Heart right ventricle (tissue), 16 donors: Measurements from ENCODE around the gene KLHL35. TPM values are rescaled to one million over a fixed set of nuclear protein-coding genes. Genes with fewer than 3 reads are reported as not detected.

Source experiments
- ATAC-seq, 8 donors: fragments of 200-7000 bp; cut with Tn5 transposase; one replicate each; pipeline ENCODE4 v1.9.1; 2020; ENCODE audit warnings: mild to moderate bottlenecking in 8 of 8, moderate library complexity in 8 of 8, moderate number of reproducible peaks in 1 of 8
- DNase-seq, 2 donors: peaks; one replicate each; pipeline ENCODE4 v3.0.0-alpha.2; 2020
- H3K27ac ChIP-seq, 10 donors: fragments of 200-600 bp; sonication (generic) in 2 of 10; one replicate each; pipeline versions ENCODE4 v1.5.0 to v1.8.0; 2020 to 2022; ENCODE audit warnings: mild to moderate bottlenecking in 3 of 10
- H3K27me3 ChIP-seq, 7 donors: fragments of 200-600 bp; one replicate each; pipeline ENCODE4 v1.8.0; 2021 to 2022; ENCODE audit warnings: mild to moderate bottlenecking in 2 of 7
- H3K36me3 ChIP-seq, 9 donors: fragments of 200-600 bp; sonication (generic) in 1 of 9; one replicate each; pipeline versions ENCODE4 v1.5.0 to v1.8.0; 2020 to 2022; ENCODE audit warnings: mild to moderate bottlenecking in 2 of 9
- H3K4me1 ChIP-seq, 9 donors: fragments of 200-600 bp; sonication (generic) in 1 of 9; one replicate each; pipeline versions ENCODE4 v1.5.0 to v1.8.0; 2020 to 2022; ENCODE audit warnings: mild to moderate bottlenecking in 4 of 9
- H3K4me3 ChIP-seq, 10 donors: fragments of 200-600 bp; sonication (generic) in 2 of 10; one replicate each; pipeline versions ENCODE4 v1.5.0 to v1.8.0; 2020 to 2022; ENCODE audit warnings: mild to moderate bottlenecking in 7 of 10, moderate library complexity in 2 of 10
- H3K9me3 ChIP-seq, 11 donors: fragments of 200-600 bp in 10 of 11; sonication (generic) in 2 of 11; one replicate each; pipeline versions ENCODE4 v1.5.0 to v1.8.0; 2013 to 2022; ENCODE audit warnings: mild to moderate bottlenecking in 2 of 11, control low read depth in 1 of 11, moderate library complexity in 1 of 11
- WGBS, 2 donors: extraction: QIAGEN DNeasy Blood & Tissue Kit; methylation state at CpG; one replicate each; pipeline ENCODE4 v1.1.7; 2013; ENCODE audit warnings: inconsistent platforms in 1 of 2; 5-methylcytosine and 5-hydroxymethylcytosine counted together
- intact Hi-C, 10 donors: fragments of 100-400 bp; cut with DNase I; formaldehyde crosslinking; loops; one replicate each; pipeline versions ENCODE4 v1.11.1 to v1.14.2; 2022
- polyA plus RNA-seq, 2 donors: library from polyadenylated mRNA; stranded (reverse); fragments of 200-250 nt; gene quantifications; one replicate each; pipeline ENCODE4 v1.2.3, GENCODE V29; 2013
- total RNA-seq, 10 donors: library from RNA; stranded (reverse); fragmentation: NEBNext Ultra II Directional in 3 of 10; extraction: Animal tissue kit (Norgen Biotek cat#: 25700) in 3 of 10; gene quantifications; one replicate each; pipeline versions ENCODE4 v1.2.1 to v1.2.4, GENCODE V29; 2021 to 2023
- TF ChIP-seq, protein P1 (sequence below), 9 donors: fragments of 200-600 bp; sonication (generic) in 2 of 9; IDR thresholded peaks; one replicate each; pipeline versions ENCODE4 v1.5.0 to v1.8.0; 2021 to 2022; ENCODE audit warnings: antibody characterized with exemption in 9 of 9, mild to moderate bottlenecking in 5 of 9, moderate library complexity in 1 of 9
- donor health status: Arrhythmogenic right ventricular cardiomyopathy.
- donor health status: ischemic (EF 13 %, LVEDD 7.1; RV severe dilation, severe dysfunction).
- donor health status: healthy with polysubstance abuse.
- donor health status: DM: no; HTN: yes; CAD: no.
- donor health status: DM: no; HTN: no; CAD: no.
- donor health status: ischemic (EF 25% LVEDD 6.9; RV normal size, moderate dysfunction).
- donor health status: ischemic (EF 25% LVEDD 5.7; RV mildly dilated, moderate dysfunction).
- donor health status: healthy.
- donor health status: DM: yes; HTN: yes; CAD: no.
- donor health status: Ischemic cardiomyopathy.
- donor health status: ischemic (EF 35%, LVEDD 5.7; RV mildly dilated, moderate dysfunction).
- donor health status: nonischemic (EF 11% LVEDD 7.7; RV severe dilation, severe dysfunction).
- donor health status: DM: yes; HTN: yes; CAD: no.
- donor health status: PGD.
- donor health status: ischemic (EF 29% LVEDD 5.4; RV normal size, mild dysfunction).
- donor health status: nonischemic (EF 23%, LVEDD 6.1; RV moderate dilation, normal function).

KLHL35 gene
- total and polyA plus RNA-seq, 12 donors = 0.20 to 0.81 (median 0.37) TPM; not detected in 2

DNA sequence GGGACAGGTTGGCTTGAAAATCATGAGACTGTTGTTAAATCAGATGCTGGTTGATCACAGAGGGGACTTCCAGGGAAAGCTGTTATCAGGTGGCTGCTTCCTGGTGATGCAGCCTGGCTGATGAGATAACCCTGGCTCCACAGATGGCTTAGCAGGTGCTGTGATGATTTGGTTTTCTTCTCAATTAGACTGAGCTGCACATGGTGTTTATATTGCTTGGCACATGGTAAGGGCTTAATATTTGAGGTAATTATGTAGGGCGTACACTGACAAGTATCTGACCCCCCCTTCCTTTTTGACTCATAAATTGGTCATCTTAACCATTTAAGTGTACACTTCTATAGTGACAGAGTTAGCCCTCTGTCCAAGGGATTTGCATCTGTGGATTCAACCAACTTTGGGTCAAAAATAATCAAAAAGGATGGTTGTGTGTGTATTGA is 26.6 kb downstream of the KLHL35 start:
- ATAC-seq (no peak), DNase-seq (no peak)
- TF ChIP-seq, protein P1, sequence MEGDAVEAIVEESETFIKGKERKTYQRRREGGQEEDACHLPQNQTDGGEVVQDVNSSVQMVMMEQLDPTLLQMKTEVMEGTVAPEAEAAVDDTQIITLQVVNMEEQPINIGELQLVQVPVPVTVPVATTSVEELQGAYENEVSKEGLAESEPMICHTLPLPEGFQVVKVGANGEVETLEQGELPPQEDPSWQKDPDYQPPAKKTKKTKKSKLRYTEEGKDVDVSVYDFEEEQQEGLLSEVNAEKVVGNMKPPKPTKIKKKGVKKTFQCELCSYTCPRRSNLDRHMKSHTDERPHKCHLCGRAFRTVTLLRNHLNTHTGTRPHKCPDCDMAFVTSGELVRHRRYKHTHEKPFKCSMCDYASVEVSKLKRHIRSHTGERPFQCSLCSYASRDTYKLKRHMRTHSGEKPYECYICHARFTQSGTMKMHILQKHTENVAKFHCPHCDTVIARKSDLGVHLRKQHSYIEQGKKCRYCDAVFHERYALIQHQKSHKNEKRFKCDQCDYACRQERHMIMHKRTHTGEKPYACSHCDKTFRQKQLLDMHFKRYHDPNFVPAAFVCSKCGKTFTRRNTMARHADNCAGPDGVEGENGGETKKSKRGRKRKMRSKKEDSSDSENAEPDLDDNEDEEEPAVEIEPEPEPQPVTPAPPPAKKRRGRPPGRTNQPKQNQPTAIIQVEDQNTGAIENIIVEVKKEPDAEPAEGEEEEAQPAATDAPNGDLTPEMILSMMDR (IDR thresholded peaks at IDR 0.05) = no peak
- Histone ChIP-seq H3K27ac (no peak overlapping the region), H3K9me3 (no peaks in the 10 kb centered on the region), H3K4me3 (no peak overlapping the region), H3K36me3 (peaks cover 0 to 82% (median 55%) of the 10 kb centered on the region in 9 donors), H3K4me1 (peaks cover 4 to 44% (median 18%) of the 10 kb centered on the region in 9 donors), H3K27me3 (no peaks in the 10 kb centered on the region)
- intact Hi-C loops = loop anchor here in 1 of 10 donors (5.0 kb wide), 1 partner anchor 126 kb away; no protein-coding TSS in a partner anchor
- WGBS, 2 donors = 12 to 17% methylated on average over 1 of the region's 1 CpG

DNA sequence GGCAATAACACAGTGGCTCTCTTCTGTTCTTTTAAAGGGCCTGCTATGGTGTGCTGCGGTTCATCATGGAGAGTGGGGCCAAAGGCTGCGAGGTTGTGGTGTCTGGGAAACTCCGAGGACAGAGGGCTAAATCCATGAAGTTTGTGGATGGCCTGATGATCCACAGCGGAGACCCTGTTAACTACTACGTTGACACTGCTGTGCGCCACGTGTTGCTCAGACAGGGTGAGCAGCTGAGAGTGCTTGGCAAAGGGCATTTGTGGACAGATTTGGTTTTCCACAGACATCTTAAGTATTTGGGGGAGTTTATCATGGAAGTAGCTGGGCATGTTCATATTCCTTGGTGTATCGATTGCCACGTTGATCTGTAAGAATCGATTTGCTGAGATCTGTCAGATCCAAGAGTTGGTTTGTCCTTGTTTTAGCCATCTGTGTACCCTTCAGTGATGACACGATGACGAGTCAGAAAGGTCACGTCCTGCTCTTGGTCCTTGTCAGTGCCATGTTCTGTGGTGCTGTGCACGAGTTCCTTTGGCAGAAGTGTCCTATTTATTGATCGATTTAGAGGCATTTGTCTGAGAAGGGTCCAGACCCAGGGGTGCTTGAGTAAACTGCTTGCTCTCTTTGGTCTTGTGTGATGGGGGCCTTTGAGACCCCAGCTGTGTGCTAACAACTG is 28.9 kb downstream of the KLHL35 start:
- Histone ChIP-seq H3K27ac (no peak overlapping the region), H3K27me3 (no peaks in the 10 kb centered on the region), H3K4me3 (no peak overlapping the region), H3K9me3 (no peaks in the 10 kb centered on the region), H3K36me3 (peaks cover 0 to 84% (median 55%) of the 10 kb centered on the region in 9 donors), H3K4me1 (peaks cover 8 to 58% (median 29%) of the 10 kb centered on the region in 9 donors)
- DNase-seq (no peak), ATAC-seq (no peak)
- 80 to 81% methylated on average over 15 of the region's 15 CpGs for WGBS, 2 donors
- intact Hi-C loops = loop anchor here in 2 of 10 donors (5.0 kb wide), 2 partner anchors 123 to 128 kb away; partner anchors contain the start of gene GDPD5 (in 1 of the 2)
- TF ChIP-seq, protein P1 (IDR thresholded peaks at IDR 0.05) = no peak

DNA sequence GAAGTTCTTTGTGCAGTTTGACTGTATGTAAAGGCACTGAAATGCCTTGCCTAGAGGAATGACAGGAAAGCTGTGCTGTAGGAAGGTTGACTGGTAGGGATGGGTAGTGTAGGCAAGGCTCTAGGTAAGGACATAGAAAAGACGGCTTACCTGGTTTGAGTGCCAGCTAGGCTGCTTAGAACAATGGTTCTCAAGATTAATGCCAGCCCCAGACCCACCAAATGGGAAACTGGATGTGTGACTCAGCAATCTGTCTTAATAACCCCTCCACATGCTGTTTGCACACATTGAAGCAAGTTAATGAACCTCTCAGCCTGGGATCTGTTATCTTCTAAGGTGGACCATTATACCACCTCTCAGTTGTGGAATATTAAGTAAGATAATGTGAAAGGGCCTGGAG is 30.0 kb downstream of the KLHL35 start:
- H3K4me3 ChIP-seq = no peak overlapping the region
- 70 to 81% methylated on average over 1 of the region's 1 CpG for whole genome bisulfite sequencing, 2 donors
- TF ChIP-seq, protein P1 (IDR thresholded peaks at IDR 0.05) = no peak
- peak overlapping the region in 1 of 10 donors; percentile 41 for H3K27ac ChIP-seq
- intact Hi-C loops = loop anchor here in 2 of 10 donors (5.0 kb wide), 2 partner anchors 124 to 129 kb away; partner anchors contain the start of gene GDPD5 (in 1 of the 2)
- ATAC-seq = no peak
- peaks cover 0 to 74% (median 55%) of the 10 kb centered on the region in 9 donors for H3K36me3 ChIP-seq
- H3K27me3 ChIP-seq = no peaks in the 10 kb centered on the region
- DNase-seq = no peak
- H3K9me3 ChIP-seq = no peaks in the 10 kb centered on the region
- H3K4me1 ChIP-seq = peaks cover 8 to 59% (median 29%) of the 10 kb centered on the region in 9 donors

DNA sequence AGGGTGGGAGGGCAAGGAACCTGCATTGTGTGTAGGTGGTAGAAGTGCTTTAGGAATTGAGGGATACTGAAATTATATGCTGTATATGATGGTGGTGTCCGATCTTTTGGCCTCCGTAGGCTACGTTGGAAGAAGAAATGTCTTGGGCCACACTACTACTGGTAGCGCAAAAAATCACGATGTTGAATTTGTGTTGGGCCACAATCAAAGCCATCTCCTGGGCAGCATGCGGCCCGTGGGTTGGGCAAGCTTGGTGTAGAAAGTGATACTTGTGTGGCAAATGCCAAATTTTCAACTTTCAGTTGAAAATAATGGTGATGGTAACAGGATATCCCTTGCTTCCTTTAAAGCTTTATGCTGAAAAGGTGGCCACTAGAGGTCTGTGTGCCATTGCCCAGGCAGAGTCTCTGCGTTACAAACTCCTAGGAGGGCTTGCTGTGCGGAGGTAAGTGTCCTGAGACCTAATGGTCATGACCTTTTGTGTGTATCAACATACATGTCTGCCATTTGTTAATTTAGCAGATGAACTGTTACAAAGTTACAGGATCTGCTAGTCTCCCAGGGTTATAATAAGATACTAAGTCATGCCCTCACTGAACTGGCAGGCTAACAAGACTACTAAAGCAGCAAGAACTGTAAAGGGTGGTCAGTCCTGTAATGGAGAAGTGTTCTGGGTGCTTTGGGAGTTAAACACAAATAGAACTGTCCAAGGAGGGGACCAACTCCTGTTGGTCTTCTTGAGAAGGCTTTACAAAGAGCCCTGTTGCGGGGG is 30.8 kb downstream of the KLHL35 start:
- TF ChIP-seq, protein P1 (IDR thresholded peaks at IDR 0.05) = no peak
- DNase-seq (no peak), ATAC-seq (no peak)
- Histone ChIP-seq H3K27me3 (no peaks in the 10 kb centered on the region), H3K4me1 (peaks cover 8 to 59% (median 29%) of the 10 kb centered on the region in 9 donors), H3K9me3 (no peaks in the 10 kb centered on the region), H3K27ac (peak overlapping the region in 1 of 10 donors; percentile 32), H3K36me3 (peaks cover 0 to 68% (median 54%) of the 10 kb centered on the region in 9 donors), H3K4me3 (no peak overlapping the region)
- intact Hi-C loops = loop anchor here in 2 of 10 donors (5.0 kb wide), 2 partner anchors 125 to 130 kb away; partner anchors contain the start of gene GDPD5 (in 1 of the 2)
- 88 to 90% methylated on average over 10 of the region's 10 CpGs for WGBS, 2 donors
